ENCODE measurements around the gene ISLR. TPM values are rescaled to one million over a fixed set of nuclear protein-coding genes. Genes with fewer than 3 reads are reported as not detected.

ISLR gene
- total RNA-seq, 2 donors from 2014 or later = 0.29 TPM; not detected in 1

DNA sequence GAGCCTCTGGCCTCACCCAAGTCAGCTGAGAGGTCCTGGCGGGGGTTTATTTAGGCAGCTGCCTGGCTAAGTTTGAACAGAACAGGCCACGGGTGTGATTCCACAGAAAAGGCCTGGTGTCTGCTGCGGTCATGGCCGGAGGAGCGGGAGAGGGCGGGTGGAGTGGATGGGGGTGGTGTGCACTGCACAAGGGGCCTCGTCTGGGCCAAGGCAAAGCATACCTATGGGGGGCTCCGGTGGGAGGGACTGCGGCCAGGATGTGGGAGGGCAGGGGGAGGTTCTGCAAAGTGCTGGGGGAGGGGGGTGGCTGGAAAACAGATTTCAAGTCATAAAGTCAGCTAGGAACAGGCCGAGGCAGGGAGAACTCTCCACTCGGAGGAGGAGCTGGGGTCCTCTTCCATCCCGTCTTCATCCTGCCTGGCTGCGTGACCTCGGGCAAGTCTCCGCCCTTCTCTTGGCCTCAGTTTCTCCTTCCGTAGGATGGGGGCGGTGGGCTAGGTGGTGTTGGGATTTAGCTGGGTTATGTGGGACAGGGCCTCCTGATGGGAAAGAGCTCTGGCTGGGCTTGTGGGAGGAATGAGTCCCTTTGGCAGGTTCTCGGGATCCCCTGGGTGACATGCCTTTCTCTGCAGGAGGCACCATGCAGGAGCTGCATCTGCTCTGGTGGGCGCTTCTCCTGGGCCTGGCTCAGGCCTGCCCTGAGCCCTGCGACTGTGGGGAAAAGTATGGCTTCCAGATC is 878 bp downstream of the ISLR start:
- WGBS, 2 experiments (ENCODE audit: insufficient coverage in 1 of 2, insufficient read length in 1 of 2) = 88 to 89% methylated on average over 13 to 20 of the region's 20 CpGs
- no peaks in the 10 kb centered on the region for H3K27me3 Mint-ChIP-seq (ENCODE audit: insufficient read depth)
- no peaks in the 10 kb centered on the region for H3K36me3 Mint-ChIP-seq (ENCODE audit: low read depth)
- no peaks in the 10 kb centered on the region for H3K9me3 ChIP-seq (ENCODE audit: control insufficient read depth, low read length)
- peak overlapping the region; percentile 8 for H3K27ac ChIP-seq (ENCODE audit: low read depth, low read length)
- no peaks in the 10 kb centered on the region for H3K27me3 ChIP-seq (ENCODE audit: control insufficient read depth, insufficient read depth, low read length, poor library complexity, severe bottlenecking)
- H3K9ac ChIP-seq (ENCODE audit: extremely low read depth, low read length, poor library complexity, severe bottlenecking) = no peak overlapping the region
- no peaks in the 10 kb centered on the region for H3K36me3 ChIP-seq (ENCODE audit: control insufficient read depth, insufficient read depth, low read length)
- DNase-seq = peak; percentile 53
- TF ChIP-seq, protein P1, sequence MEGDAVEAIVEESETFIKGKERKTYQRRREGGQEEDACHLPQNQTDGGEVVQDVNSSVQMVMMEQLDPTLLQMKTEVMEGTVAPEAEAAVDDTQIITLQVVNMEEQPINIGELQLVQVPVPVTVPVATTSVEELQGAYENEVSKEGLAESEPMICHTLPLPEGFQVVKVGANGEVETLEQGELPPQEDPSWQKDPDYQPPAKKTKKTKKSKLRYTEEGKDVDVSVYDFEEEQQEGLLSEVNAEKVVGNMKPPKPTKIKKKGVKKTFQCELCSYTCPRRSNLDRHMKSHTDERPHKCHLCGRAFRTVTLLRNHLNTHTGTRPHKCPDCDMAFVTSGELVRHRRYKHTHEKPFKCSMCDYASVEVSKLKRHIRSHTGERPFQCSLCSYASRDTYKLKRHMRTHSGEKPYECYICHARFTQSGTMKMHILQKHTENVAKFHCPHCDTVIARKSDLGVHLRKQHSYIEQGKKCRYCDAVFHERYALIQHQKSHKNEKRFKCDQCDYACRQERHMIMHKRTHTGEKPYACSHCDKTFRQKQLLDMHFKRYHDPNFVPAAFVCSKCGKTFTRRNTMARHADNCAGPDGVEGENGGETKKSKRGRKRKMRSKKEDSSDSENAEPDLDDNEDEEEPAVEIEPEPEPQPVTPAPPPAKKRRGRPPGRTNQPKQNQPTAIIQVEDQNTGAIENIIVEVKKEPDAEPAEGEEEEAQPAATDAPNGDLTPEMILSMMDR (conservative IDR thresholded peaks at IDR 0.05) = no peak
- H3K4me1 Mint-ChIP-seq = peaks cover 6% of the 10 kb centered on the region
- no peak overlapping the region for H3K27ac Mint-ChIP-seq
- no peaks in the 10 kb centered on the region for H3K4me1 ChIP-seq (ENCODE audit: control insufficient read depth, insufficient read depth, low read length)
- H3K4me3 Mint-ChIP-seq = no peak overlapping the region
- H3K9me3 Mint-ChIP-seq = no peaks in the 10 kb centered on the region
- no peak overlapping the region for H3K4me3 ChIP-seq (ENCODE audit: low read length)

DNA sequence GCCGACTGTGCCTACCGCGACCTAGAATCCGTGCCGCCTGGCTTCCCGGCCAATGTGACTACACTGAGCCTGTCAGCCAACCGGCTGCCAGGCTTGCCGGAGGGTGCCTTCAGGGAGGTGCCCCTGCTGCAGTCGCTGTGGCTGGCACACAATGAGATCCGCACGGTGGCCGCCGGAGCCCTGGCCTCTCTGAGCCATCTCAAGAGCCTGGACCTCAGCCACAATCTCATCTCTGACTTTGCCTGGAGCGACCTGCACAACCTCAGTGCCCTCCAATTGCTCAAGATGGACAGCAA is 1.4 kb downstream of the ISLR start:
- WGBS, 2 experiments (ENCODE audit: insufficient coverage in 1 of 2, insufficient read length in 1 of 2) = 94 to 97% methylated on average over 13 to 14 of the region's 14 CpGs
- H3K36me3 ChIP-seq (ENCODE audit: control insufficient read depth, insufficient read depth, low read length) = no peaks in the 10 kb centered on the region
- no peak overlapping the region for H3K27ac ChIP-seq (ENCODE audit: low read depth, low read length)
- H3K9ac ChIP-seq (ENCODE audit: extremely low read depth, low read length, poor library complexity, severe bottlenecking) = no peak overlapping the region
- H3K27me3 ChIP-seq (ENCODE audit: control insufficient read depth, insufficient read depth, low read length, poor library complexity, severe bottlenecking) = no peaks in the 10 kb centered on the region
- TF ChIP-seq, protein P1 (conservative IDR thresholded peaks at IDR 0.05) = no peak
- Mint-ChIP-seq H3K27ac (no peak overlapping the region), H3K36me3 (ENCODE audit: low read depth) (no peaks in the 10 kb centered on the region), H3K9me3 (no peaks in the 10 kb centered on the region), H3K27me3 (ENCODE audit: insufficient read depth) (no peaks in the 10 kb centered on the region), H3K4me1 (peaks cover 6% of the 10 kb centered on the region), H3K4me3 (no peak overlapping the region)
- H3K9me3 ChIP-seq (ENCODE audit: control insufficient read depth, low read length) = no peaks in the 10 kb centered on the region
- H3K4me1 ChIP-seq (ENCODE audit: control insufficient read depth, insufficient read depth, low read length) = no peaks in the 10 kb centered on the region
- H3K4me3 ChIP-seq (ENCODE audit: low read length) = no peak overlapping the region
- DNase-seq = peak; percentile 43

DNA sequence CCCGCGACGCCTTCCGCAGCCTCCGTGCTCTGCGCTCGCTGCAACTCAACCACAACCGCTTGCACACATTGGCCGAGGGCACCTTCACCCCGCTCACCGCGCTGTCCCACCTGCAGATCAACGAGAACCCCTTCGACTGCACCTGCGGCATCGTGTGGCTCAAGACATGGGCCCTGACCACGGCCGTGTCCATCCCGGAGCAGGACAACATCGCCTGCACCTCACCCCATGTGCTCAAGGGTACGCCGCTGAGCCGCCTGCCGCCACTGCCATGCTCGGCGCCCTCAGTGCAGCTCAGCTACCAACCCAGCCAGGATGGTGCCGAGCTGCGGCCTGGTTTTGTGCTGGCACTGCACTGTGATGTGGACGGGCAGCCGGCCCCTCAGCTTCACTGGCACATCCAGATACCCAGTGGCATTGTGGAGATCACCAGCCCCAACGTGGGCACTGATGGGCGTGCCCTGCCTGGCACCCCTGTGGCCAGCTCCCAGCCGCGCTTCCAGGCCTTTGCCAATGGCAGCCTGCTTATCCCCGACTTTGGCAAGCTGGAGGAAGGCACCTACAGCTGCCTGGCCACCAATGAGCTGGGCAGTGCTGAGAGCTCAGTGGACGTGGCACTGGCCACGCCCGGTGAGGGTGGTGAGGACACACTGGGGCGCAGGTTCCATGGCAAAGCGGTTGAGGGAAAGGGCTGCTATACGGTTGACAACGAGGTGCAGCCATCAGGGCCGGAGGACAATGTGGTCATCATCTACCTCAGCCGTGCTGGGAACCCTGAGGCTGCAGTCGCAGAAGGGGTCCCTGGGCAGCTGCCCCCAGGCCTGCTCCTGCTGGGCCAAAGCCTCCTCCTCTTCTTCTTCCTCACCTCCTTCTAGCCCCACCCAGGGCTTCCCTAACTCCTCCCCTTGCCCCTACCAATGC is 2.0 kb downstream of the ISLR start:
- Histone ChIP-seq H3K9ac (ENCODE audit: extremely low read depth, low read length, poor library complexity, severe bottlenecking) (no peak overlapping the region), H3K27me3 (ENCODE audit: control insufficient read depth, insufficient read depth, low read length, poor library complexity, severe bottlenecking) (no peaks in the 10 kb centered on the region), H3K27ac (ENCODE audit: low read depth, low read length) (no peak overlapping the region), H3K9me3 (ENCODE audit: control insufficient read depth, low read length) (no peaks in the 10 kb centered on the region), H3K4me3 (ENCODE audit: low read length) (no peak overlapping the region), H3K36me3 (ENCODE audit: control insufficient read depth, insufficient read depth, low read length) (no peaks in the 10 kb centered on the region), H3K4me1 (ENCODE audit: control insufficient read depth, insufficient read depth, low read length) (no peaks in the 10 kb centered on the region)
- TF ChIP-seq, protein P1 (conservative IDR thresholded peaks at IDR 0.05) = no peak
- Mint-ChIP-seq H3K4me1 (peaks cover 6% of the 10 kb centered on the region), H3K27me3 (ENCODE audit: insufficient read depth) (no peaks in the 10 kb centered on the region), H3K36me3 (ENCODE audit: low read depth) (no peaks in the 10 kb centered on the region), H3K4me3 (no peak overlapping the region), H3K9me3 (no peaks in the 10 kb centered on the region), H3K27ac (no peak overlapping the region)
- peak; percentile 35 for DNase-seq
- 91 to 92% methylated on average over 24 to 45 of the region's 45 CpGs for WGBS, 2 experiments (ENCODE audit: insufficient coverage in 1 of 2, insufficient read length in 1 of 2)

Data from endodermal cell (in vitro differentiated cells).